ENCODE measurements around the gene EIF3J. TPM values are rescaled to one million over a fixed set of nuclear protein-coding genes. Genes with fewer than 3 reads are reported as not detected.
"Not testable (repeated sequence)": the region's sequence is repeated elsewhere in the genome, so short reads cannot be mapped to it uniquely, and the experiment has no call there.

EIF3J gene
- polyA plus RNA-seq, 1 of the 3 experiments (the other 2 are of a cell fraction): 23.8 TPM

- peaks cover 93% of the 10 kb centered on the region for H3K79me2 ChIP-seq (ENCODE audit: insufficient read depth)
- peaks cover 51% of the 10 kb centered on the region for H4K20me1 ChIP-seq (ENCODE audit: insufficient read depth)
- no peaks in the 10 kb centered on the region for H3K9me2 ChIP-seq
- POLR2A ChIA-PET: no interaction called here
- H3F3A ChIP-seq (replicated peaks; ENCODE audit: insufficient read depth): peaks cover 18% of the 10 kb centered on the region
- H2AFZ ChIP-seq (ENCODE audit: low read depth): no peak overlapping the region
- H3K36me3 ChIP-seq (replicated peaks in 1 of 2; ENCODE audit: control insufficient read depth in 1 of 2, insufficient read depth in 2 of 2, low read length in 1 of 2): peaks cover 8 to 20% of the 10 kb centered on the region in 2 experiments
- WGBS (ENCODE audit: low lambda C conversion rate): 96% methylated on average over 4 of the region's 4 CpGs
- no peaks in the 10 kb centered on the region for H3K27me3 ChIP-seq (ENCODE audit: insufficient read depth)
- H3K9ac ChIP-seq: peak overlapping the region; percentile 16; the same call in 1 of the 2 replicates
- TF ChIP-seq TCF12 (IDR thresholded peaks at IDR 0.05) (peak; percentile 31; the same call in 1 of the 2 replicates), IRF3 (IDR thresholded peaks at IDR 0.05; ENCODE audit: low read depth, low read length) (no peak), JUND (IDR thresholded peaks at IDR 0.05) (peak; percentile 43), TAF1 (IDR thresholded peaks at IDR 0.05; ENCODE audit: borderline replicate concordance, low read depth, low read length) (no peak), MAX (IDR thresholded peaks at IDR 0.05; ENCODE audit: low read depth) (no peak), TEAD4 (IDR thresholded peaks at IDR 0.05; ENCODE audit: borderline replicate concordance, insufficient read depth) (peak; percentile 63; the same call in 1 of the 2 replicates), NFIC (IDR thresholded peaks at IDR 0.05; ENCODE audit: borderline replicate concordance) (peak; percentile 88), MEF2A (IDR thresholded peaks at IDR 0.05; ENCODE audit: borderline replicate concordance, low read depth) (no peak), FOSL2 (IDR thresholded peaks at IDR 0.05; ENCODE audit: borderline replicate concordance, low read depth) (peak; percentile 53; the same call in 1 of the 2 replicates)
- CTCF ChIA-PET: interaction anchor here (1.1 to 1.7 kb wide), 3 partner anchors 29 to 43 kb away, joined by 3 to 6 read pairs (median 3); no protein-coding TSS in a partner anchor
- no peak overlapping the region for H3K4me3 ChIP-seq (ENCODE audit: low read depth in 2 of 2, low read length in 1 of 2)
- H3K4me2 ChIP-seq: peak overlapping the region; percentile 47
- peaks cover 23 to 32% of the 10 kb centered on the region in 2 experiments for H3K4me1 ChIP-seq (ENCODE audit: control insufficient read depth in 1 of 2, insufficient read depth in 2 of 2, low read depth in 1 of 2, low read length in 1 of 2)
- no peaks in the 10 kb centered on the region for H3K9me3 ChIP-seq
- peak overlapping the region; percentile 34 to 65; a peak in 3 of 4 replicates for H3K27ac ChIP-seq (ENCODE audit: low read depth in 2 of 2, low read length in 1 of 2)
- DNase-seq: no peak
These were observed 4.5 kb downstream of the EIF3J start for GRCh38 chr15:44541282-44541958.

- POLR2A ChIA-PET: no interaction called here
- H3K36me3 ChIP-seq (replicated peaks in 1 of 2; ENCODE audit: control insufficient read depth in 1 of 2, insufficient read depth in 2 of 2, low read length in 1 of 2): peaks cover 8 to 20% of the 10 kb centered on the region in 2 experiments
- CTCF ChIA-PET: interaction anchor here (1.4 to 1.6 kb wide), 3 partner anchors 9 to 42 kb away, joined by 5 to 6 read pairs (median 5); no protein-coding TSS in a partner anchor
These were observed 5.6 kb downstream of the EIF3J start for GRCh38 chr15:44542596-44542995.

GRCh38 chr15:44544745-44545144 lies 7.8 kb downstream of the EIF3J start:
- H3K9me3 ChIP-seq; H3K4me3 ChIP-seq (ENCODE audit: low read depth in 2 of 2, low read length in 1 of 2); H2AFZ ChIP-seq (ENCODE audit: low read depth); H3K4me2 ChIP-seq; DNase-seq; H3K9me2 ChIP-seq; H3K27me3 ChIP-seq (ENCODE audit: insufficient read depth); H3K9ac ChIP-seq: not testable (repeated sequence)
- ChIA-PET CTCF (interaction anchor here (1.1 kb wide), 1 partner anchor 641 kb away, joined by 3 read pairs; no protein-coding TSS in a partner anchor), POLR2A (interaction anchor here (0.6 to 2.6 kb wide), 2 partner anchors 8 to 765 kb away, joined by 4 to 27 read pairs; partner anchors contain the start of gene EIF3J)
- Histone ChIP-seq H4K20me1 (ENCODE audit: insufficient read depth) (peaks cover 63% of the 10 kb centered on the region), H3F3A (replicated peaks; ENCODE audit: insufficient read depth) (peaks cover 20% of the 10 kb centered on the region), H3K79me2 (ENCODE audit: insufficient read depth) (peaks cover 99% of the 10 kb centered on the region), H3K36me3 (replicated peaks in 1 of 2; ENCODE audit: control insufficient read depth in 1 of 2, insufficient read depth in 2 of 2, low read length in 1 of 2) (peaks cover 7 to 20% of the 10 kb centered on the region in 2 experiments), H3K4me1 (ENCODE audit: control insufficient read depth in 1 of 2, insufficient read depth in 2 of 2, low read depth in 1 of 2, low read length in 1 of 2) (peaks cover 19 to 28% of the 10 kb centered on the region in 2 experiments), H3K27ac (ENCODE audit: low read depth in 2 of 2, low read length in 1 of 2) (peak overlapping the region in 1 of 2 experiments; percentile 63; a peak in 1 of 4 replicates)
- 95% methylated on average over 5 of the region's 5 CpGs for WGBS (ENCODE audit: low lambda C conversion rate)

More at GRCh38 chr15:44542596-44542995, 5.6 kb downstream of the EIF3J start:
- no peak for DNase-seq
- no peak overlapping the region for H2AFZ ChIP-seq (ENCODE audit: low read depth)
- peaks cover 99% of the 10 kb centered on the region for H3K79me2 ChIP-seq (ENCODE audit: insufficient read depth)
- H3K4me1 ChIP-seq (ENCODE audit: control insufficient read depth in 1 of 2, insufficient read depth in 2 of 2, low read depth in 1 of 2, low read length in 1 of 2): peaks cover 29 to 32% of the 10 kb centered on the region in 2 experiments
- H3K4me2 ChIP-seq: peak overlapping the region; percentile 47
- H3K27ac ChIP-seq (ENCODE audit: low read depth in 2 of 2, low read length in 1 of 2): peak overlapping the region; percentile 34 to 65; a peak in 2 of 4 replicates
- no peak overlapping the region for H3K4me3 ChIP-seq (ENCODE audit: low read depth in 2 of 2, low read length in 1 of 2)
- no peaks in the 10 kb centered on the region for H3K9me3 ChIP-seq
- TF ChIP-seq RXRA (IDR thresholded peaks at IDR 0.05; ENCODE audit: borderline replicate concordance, low read depth): no peak
- TF ChIP-seq FOSL2 (IDR thresholded peaks at IDR 0.05; ENCODE audit: borderline replicate concordance, low read depth): no peak
- no peaks in the 10 kb centered on the region for H3K27me3 ChIP-seq (ENCODE audit: insufficient read depth)
- no peaks in the 10 kb centered on the region for H3K9me2 ChIP-seq
- peaks cover 60% of the 10 kb centered on the region for H4K20me1 ChIP-seq (ENCODE audit: insufficient read depth)
- H3K9ac ChIP-seq: peak overlapping the region; percentile 16; the same call in 1 of the 2 replicates
- peaks cover 20% of the 10 kb centered on the region for H3F3A ChIP-seq (replicated peaks; ENCODE audit: insufficient read depth)

Measured in SK-N-SH (cell line).